Ascending aorta (tissue), 2 donors: ENCODE results near the gene SMAD5. TPM values are rescaled to one million over a fixed set of nuclear protein-coding genes. Genes with fewer than 3 reads are reported as not detected.
A peak's percentile ranks its signal among the peaks of the same experiment; 100 is the strongest.

Experiments
- DNase-seq, 2 donors: peaks; one replicate each; pipeline ENCODE4 v3.0.0-alpha.2; 2019; ENCODE audit warnings: low spot score in 2 of 2
- H3K27ac ChIP-seq, 2 donors: fragments of 200-600 bp; sonication (generic); one replicate each; pipeline ENCODE4 v1.5.1; 2016 to 2017; ENCODE audit warnings: mild to moderate bottlenecking in 1 of 2
- H3K27me3 ChIP-seq: fragments of 200-600 bp; sonication (generic); one replicate; pipeline ENCODE4 v1.5.1; 2017
- H3K36me3 ChIP-seq, 2 donors: fragments of 200-600 bp; sonication (generic); one replicate each; pipeline ENCODE4 v1.5.1; 2016
- H3K4me1 ChIP-seq, 2 donors: fragments of 200-600 bp; sonication (generic); one replicate each; pipeline ENCODE4 v1.5.1; 2016 to 2017; ENCODE audit warnings: mild to moderate bottlenecking in 1 of 2
- H3K4me3 ChIP-seq, 2 donors: fragments of 200-600 bp; sonication (generic); one replicate each; pipeline ENCODE4 v1.5.1; 2016 to 2017; ENCODE audit warnings: mild to moderate bottlenecking in 1 of 2
- H3K9me3 ChIP-seq, 2 donors: fragments of 200-600 bp; sonication (generic); one replicate each; pipeline ENCODE4 v1.5.1; 2016
- intact Hi-C: fragments of 100-400 bp; cut with DNase I; formaldehyde crosslinking; loops from one replicate; pipeline ENCODE4 v1.15.1; 2023
- total RNA-seq: library from RNA; depleted of rRNA; stranded (reverse); fragments of >200 nt; gene quantifications from one replicate; pipeline ENCODE4 v1.1.0, GENCODE V29; 2016
- TF ChIP-seq, protein P1 (sequence below), 3 experiments: fragments of 200-600 bp in 2 of 3; fragments of 450-650 bp in 1 of 3; sonication (generic) in 2 of 3; IDR thresholded peaks; one replicate each; pipeline ENCODE4 v1.5.1; 2016 to 2019; ENCODE audit warnings: antibody characterized with exemption in 3 of 3, mild to moderate bottlenecking in 1 of 3, moderate library complexity in 1 of 3

SMAD5 gene
- total RNA-seq, 1 donor from 2014 or later, result 23.8 TPM

DNA sequence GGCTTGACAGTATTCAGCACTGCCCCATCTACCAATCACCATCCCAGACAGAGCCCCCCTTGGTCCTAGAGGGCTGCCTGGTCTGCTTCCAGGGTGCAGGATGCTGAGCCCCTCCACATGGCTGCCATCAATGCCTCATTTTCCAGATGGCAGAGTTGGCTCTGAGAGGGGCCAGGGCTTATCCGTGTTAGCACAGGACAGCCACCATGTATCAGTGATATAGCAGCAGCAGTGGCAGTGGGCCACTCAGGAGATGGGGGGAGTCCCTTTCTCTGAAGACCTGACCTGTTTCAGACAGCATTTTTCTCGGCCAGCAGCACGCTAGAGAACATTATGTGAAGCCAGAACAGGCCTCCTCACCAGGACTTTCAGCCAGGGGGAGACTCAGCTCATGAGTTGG, 61.9 kb downstream of the SMAD5 start:
- Histone ChIP-seq H3K27me3 (no peaks in the 10 kb centered on the region), H3K4me3 (no peak overlapping the region), H3K27ac (no peak overlapping the region), H3K9me3 (no peaks in the 10 kb centered on the region), H3K36me3 (no peaks in the 10 kb centered on the region), H3K4me1 (peaks cover 0 to 8% of the 10 kb centered on the region in 2 donors)
- intact Hi-C loops, result no loop called here
- DNase-seq, result peak in 1 of 2 donors; percentile 50
- TF ChIP-seq, protein P1, sequence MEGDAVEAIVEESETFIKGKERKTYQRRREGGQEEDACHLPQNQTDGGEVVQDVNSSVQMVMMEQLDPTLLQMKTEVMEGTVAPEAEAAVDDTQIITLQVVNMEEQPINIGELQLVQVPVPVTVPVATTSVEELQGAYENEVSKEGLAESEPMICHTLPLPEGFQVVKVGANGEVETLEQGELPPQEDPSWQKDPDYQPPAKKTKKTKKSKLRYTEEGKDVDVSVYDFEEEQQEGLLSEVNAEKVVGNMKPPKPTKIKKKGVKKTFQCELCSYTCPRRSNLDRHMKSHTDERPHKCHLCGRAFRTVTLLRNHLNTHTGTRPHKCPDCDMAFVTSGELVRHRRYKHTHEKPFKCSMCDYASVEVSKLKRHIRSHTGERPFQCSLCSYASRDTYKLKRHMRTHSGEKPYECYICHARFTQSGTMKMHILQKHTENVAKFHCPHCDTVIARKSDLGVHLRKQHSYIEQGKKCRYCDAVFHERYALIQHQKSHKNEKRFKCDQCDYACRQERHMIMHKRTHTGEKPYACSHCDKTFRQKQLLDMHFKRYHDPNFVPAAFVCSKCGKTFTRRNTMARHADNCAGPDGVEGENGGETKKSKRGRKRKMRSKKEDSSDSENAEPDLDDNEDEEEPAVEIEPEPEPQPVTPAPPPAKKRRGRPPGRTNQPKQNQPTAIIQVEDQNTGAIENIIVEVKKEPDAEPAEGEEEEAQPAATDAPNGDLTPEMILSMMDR (IDR thresholded peaks at IDR 0.05), result no peak

DNA sequence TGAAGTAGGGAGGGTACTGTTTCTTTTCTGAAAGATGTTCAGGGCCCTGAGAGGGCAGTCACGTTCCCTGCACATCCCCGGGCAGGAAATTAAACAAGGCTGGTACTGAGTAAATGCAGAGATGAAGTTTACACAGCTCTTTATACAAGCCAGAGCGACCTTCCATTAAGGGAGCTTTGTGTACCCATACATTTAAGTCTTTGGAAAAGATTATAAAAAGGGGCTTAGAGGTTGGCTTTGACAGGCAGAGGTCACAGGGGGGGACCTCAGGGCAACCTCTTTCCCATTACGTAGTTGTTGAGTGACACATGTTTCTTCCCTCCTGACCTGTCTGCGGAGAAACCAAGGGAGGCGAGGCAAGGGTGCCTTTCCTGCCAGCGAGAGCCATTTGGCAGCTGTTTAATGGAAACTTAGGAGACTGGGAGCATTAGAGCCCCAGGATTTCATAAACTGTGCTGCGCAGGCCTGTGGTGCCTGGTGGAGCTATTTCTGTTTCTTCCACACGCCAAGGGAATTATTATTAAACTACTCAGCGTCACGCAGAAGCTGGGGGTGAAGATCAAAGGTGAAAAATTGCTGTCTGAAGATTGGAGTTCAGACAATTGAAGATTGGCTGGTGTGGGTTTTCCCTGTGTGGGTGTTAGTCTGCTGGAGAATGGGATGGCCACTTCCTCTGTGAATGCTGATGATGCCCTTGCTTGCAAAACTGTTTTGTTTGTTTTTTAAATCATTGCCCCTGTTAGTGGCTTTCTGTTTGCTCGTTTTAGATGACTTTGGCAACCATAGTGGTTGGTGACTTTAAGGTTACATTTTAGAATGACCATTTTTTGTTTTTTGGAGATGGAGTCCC, 63.6 kb downstream of the SMAD5 start:
- H3K36me3 ChIP-seq, result no peaks in the 10 kb centered on the region
- intact Hi-C loops, result no loop called here
- H3K27me3 ChIP-seq, result no peaks in the 10 kb centered on the region
- H3K4me3 ChIP-seq, result no peak overlapping the region
- H3K9me3 ChIP-seq, result no peaks in the 10 kb centered on the region
- H3K27ac ChIP-seq, result no peak overlapping the region
- DNase-seq, result no peak
- peaks cover 0 to 8% of the 10 kb centered on the region in 2 donors for H3K4me1 ChIP-seq
- TF ChIP-seq, protein P1 (IDR thresholded peaks at IDR 0.05), result no peak

DNA sequence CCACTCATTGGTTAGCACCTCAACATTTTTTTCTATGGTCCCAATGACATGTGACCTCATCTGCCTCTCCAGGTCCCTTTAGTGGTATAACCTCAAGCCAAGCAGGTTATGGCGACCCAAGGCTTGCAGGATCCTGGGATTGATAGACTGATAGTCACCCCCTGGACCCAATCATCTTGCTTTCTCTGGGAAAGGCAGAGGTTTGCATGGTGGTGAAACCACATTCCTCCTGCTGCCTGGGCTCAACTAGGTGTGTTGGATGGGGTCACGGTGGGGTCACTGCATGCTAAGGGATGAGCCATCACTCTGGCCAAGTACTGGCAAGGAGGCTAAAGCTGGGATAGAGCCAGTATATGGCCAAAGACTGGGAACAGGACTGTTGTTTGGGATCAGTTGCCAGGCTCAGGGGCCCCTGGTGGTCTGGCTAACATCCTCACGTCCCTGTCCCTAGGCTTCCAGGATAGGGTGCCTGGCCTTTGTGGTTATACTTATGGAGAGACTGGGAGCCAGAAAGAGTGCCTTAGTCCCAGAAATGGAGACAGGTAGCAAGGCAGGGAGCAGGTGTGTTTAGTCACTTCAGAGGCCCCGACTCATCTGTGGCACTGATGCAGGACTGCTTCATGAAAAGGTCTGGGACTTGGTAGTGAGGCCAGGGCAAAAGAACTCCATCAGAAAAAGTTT, 65.0 kb downstream of the SMAD5 start:
- no peak overlapping the region for H3K27ac ChIP-seq
- no peaks in the 10 kb centered on the region for H3K9me3 ChIP-seq
- no peak overlapping the region for H3K4me3 ChIP-seq
- H3K36me3 ChIP-seq, result no peaks in the 10 kb centered on the region
- peaks cover 0 to 5% of the 10 kb centered on the region in 2 donors for H3K4me1 ChIP-seq
- no peaks in the 10 kb centered on the region for H3K27me3 ChIP-seq
- TF ChIP-seq, protein P1 (IDR thresholded peaks at IDR 0.05), result no peak
- peak in 1 of 2 donors; percentile 40 for DNase-seq
- intact Hi-C loops, result no loop called here

DNA sequence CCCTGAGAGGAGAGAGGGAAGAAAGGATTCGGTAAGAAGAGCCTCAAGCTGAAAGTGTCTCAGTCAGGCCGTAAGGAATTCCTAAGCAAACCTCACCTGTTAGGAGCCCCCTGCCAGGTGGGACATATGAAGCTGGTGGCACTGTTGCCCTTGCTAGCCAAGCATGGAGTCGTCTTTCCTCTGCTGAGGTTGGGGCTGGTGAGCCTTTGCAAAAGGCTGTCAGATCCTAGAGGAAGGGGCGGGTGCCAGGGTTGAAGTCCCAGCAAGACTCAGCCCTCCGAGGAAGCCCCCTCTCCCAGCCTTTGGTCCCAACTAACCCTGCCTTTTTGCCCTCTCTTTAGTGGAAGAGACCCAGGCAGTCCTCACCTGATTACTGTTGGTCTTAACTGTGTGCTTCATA, 65.8 kb downstream of the SMAD5 start:
- H3K27ac ChIP-seq, result no peak overlapping the region
- intact Hi-C loops, result no loop called here
- TF ChIP-seq, protein P1 (IDR thresholded peaks at IDR 0.05), result no peak
- no peaks in the 10 kb centered on the region for H3K27me3 ChIP-seq
- DNase-seq, result peak in 1 of 2 donors; percentile 33
- H3K9me3 ChIP-seq, result no peaks in the 10 kb centered on the region
- H3K4me3 ChIP-seq, result no peak overlapping the region
- no peaks in the 10 kb centered on the region for H3K4me1 ChIP-seq
- no peaks in the 10 kb centered on the region for H3K36me3 ChIP-seq

DNA sequence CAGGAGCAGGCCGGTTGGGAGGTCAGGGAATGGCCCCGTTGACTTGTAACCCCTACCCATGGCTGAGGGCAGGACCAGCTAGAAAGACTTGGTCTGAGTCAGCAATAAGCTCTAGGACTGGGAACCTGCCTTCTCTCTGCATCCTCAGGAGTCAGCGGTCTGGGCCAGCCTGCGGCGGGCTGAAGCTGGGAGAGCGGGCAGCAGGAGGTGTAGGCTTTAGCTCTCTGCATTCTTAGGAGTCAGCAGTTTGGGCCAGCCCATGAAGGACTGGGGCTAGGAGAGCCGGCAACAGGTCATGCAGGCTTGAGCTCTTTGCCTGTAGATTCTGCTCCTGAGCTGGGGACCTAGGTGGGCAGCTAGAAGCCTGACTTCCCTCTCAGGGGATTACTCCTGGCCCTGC, 66.8 kb downstream of the SMAD5 start:
- DNase-seq, result peak in 1 of 2 donors; percentile 33
- no peak overlapping the region for H3K4me3 ChIP-seq
- no peak overlapping the region for H3K27ac ChIP-seq
- no peaks in the 10 kb centered on the region for H3K4me1 ChIP-seq
- no peaks in the 10 kb centered on the region for H3K9me3 ChIP-seq
- TF ChIP-seq, protein P1 (IDR thresholded peaks at IDR 0.05), result no peak
- intact Hi-C loops, result no loop called here
- no peaks in the 10 kb centered on the region for H3K36me3 ChIP-seq
- H3K27me3 ChIP-seq, result no peaks in the 10 kb centered on the region
